ENCODE results near the gene PSME1. TPM values are rescaled to one million over a fixed set of nuclear protein-coding genes. Genes with fewer than 3 reads are reported as not detected.

PSME1 gene
- total and polyA plus RNA-seq, 2 of the 13 experiments (the other 11 are each of a cell fraction or from before 2014, with no cell fraction given): 159 to 608 TPM

- peak; percentile 99 for TF ChIP-seq ZHX1 (CRISPR knock-in tag; IDR thresholded peaks at IDR 0.05; ENCODE audit: low read depth)
- TF ChIP-seq RBAK (CRISPR knock-in tag; IDR thresholded peaks at IDR 0.05): peak; percentile 79; the same call in 1 of the 2 replicates
- TF ChIP-seq ELF3 (CRISPR knock-in tag; IDR thresholded peaks at IDR 0.05): peak; percentile 93
- TF ChIP-seq, protein P1, sequence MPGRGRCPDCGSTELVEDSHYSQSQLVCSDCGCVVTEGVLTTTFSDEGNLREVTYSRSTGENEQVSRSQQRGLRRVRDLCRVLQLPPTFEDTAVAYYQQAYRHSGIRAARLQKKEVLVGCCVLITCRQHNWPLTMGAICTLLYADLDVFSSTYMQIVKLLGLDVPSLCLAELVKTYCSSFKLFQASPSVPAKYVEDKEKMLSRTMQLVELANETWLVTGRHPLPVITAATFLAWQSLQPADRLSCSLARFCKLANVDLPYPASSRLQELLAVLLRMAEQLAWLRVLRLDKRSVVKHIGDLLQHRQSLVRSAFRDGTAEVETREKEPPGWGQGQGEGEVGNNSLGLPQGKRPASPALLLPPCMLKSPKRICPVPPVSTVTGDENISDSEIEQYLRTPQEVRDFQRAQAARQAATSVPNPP (CRISPR knock-in tag; IDR thresholded peaks at IDR 0.05): peak; percentile 95
- TF ChIP-seq ZNF326 (CRISPR knock-in tag; IDR thresholded peaks at IDR 0.05; ENCODE audit: borderline replicate concordance): peak; percentile 81; the same call in 1 of the 2 replicates
- no peak; the same call in 1 of the 2 replicates for TF ChIP-seq TP53 (CRISPR knock-in tag; conservative IDR thresholded peaks at IDR 0.05)
- no peak for TF ChIP-seq ZNF17 (CRISPR knock-in tag; IDR thresholded peaks at IDR 0.05)
- peak; percentile 54; the same call in 1 of the 2 replicates for TF ChIP-seq MLX (CRISPR knock-in tag; IDR thresholded peaks at IDR 0.05)
- peak; percentile 100 for TF ChIP-seq ZNF598 (CRISPR knock-in tag; IDR thresholded peaks at IDR 0.05; ENCODE audit: borderline replicate concordance)
- TF ChIP-seq, protein P2, sequence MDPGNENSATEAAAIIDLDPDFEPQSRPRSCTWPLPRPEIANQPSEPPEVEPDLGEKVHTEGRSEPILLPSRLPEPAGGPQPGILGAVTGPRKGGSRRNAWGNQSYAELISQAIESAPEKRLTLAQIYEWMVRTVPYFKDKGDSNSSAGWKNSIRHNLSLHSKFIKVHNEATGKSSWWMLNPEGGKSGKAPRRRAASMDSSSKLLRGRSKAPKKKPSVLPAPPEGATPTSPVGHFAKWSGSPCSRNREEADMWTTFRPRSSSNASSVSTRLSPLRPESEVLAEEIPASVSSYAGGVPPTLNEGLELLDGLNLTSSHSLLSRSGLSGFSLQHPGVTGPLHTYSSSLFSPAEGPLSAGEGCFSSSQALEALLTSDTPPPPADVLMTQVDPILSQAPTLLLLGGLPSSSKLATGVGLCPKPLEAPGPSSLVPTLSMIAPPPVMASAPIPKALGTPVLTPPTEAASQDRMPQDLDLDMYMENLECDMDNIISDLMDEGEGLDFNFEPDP (CRISPR knock-in tag; conservative IDR thresholded peaks at IDR 0.05): no peak
- peak; percentile 98 for TF ChIP-seq SMAD9 (CRISPR knock-in tag; IDR thresholded peaks at IDR 0.05)
- peak; percentile 72; the same call in 1 of the 2 replicates for TF ChIP-seq ZNF777 (CRISPR knock-in tag; IDR thresholded peaks at IDR 0.05)
- TF ChIP-seq KLF11 (CRISPR knock-in tag; IDR thresholded peaks at IDR 0.05): peak; percentile 59; the same call in 1 of the 2 replicates
- peak; percentile 75; the same call in 1 of the 2 replicates for TF ChIP-seq ZKSCAN8 (CRISPR knock-in tag; IDR thresholded peaks at IDR 0.05; ENCODE audit: borderline replicate concordance)
- peak; percentile 24; the same call in 1 of the 2 replicates for TF ChIP-seq SP140L (CRISPR knock-in tag; IDR thresholded peaks at IDR 0.05; ENCODE audit: borderline replicate concordance)
- TF ChIP-seq DNMT3B (CRISPR knock-in tag; conservative IDR thresholded peaks at IDR 0.05): peak; percentile 59; the same call in 1 of the 2 replicates
- TF ChIP-seq, protein P3, sequence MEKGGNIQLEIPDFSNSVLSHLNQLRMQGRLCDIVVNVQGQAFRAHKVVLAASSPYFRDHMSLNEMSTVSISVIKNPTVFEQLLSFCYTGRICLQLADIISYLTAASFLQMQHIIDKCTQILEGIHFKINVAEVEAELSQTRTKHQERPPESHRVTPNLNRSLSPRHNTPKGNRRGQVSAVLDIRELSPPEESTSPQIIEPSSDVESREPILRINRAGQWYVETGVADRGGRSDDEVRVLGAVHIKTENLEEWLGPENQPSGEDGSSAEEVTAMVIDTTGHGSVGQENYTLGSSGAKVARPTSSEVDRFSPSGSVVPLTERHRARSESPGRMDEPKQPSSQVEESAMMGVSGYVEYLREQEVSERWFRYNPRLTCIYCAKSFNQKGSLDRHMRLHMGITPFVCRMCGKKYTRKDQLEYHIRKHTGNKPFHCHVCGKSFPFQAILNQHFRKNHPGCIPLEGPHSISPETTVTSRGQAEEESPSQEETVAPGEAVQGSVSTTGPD (CRISPR knock-in tag; IDR thresholded peaks at IDR 0.05): no peak; the same call in 1 of the 2 replicates
These were observed 21.2 kb upstream of the PSME1 start, which contains the start of the genes DCAF11 and NRL (continued) for GRCh38 chr14:24114532-24115421.

Measured in HepG2 (cell line).